Cerebellar nuclear complex (tissue), 1 donor: ENCODE data around the gene KCNJ4.

Source experiments
- DNase-seq, 2 experiments: peaks; one replicate each; lab custom pipeline; 2025; lab: John Stamatoyannopoulos, UW

Gene KCNJ4

DNA sequence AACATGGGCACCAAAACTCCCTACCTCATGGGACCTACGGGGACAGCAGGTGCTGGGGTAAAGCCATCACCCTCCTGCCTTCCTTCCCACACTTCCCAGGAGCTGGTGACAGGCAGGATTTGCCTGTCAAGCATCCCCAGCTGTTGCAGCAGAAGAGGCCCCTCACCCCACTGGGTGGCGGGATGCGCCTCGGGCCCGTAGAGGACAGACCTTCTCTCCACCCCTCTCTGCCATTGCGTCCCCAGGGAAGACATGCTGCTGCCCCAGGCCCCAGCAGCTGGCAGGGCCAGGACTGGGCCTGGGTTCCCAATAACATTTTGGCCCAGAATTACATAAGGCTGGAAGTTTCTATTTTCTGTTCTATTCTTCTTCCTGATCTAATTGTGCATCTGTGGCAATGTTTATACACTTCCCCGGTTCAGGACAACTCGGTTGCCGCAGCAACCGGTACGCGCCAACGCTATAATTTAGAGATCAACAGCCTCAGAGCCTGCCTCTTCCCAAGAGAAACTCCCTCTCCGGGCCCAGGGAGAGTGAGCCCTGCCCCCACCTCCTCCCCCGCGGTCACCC is 25.4 kb downstream of the KCNJ4 start:
- DNase-seq, result no peak

DNA sequence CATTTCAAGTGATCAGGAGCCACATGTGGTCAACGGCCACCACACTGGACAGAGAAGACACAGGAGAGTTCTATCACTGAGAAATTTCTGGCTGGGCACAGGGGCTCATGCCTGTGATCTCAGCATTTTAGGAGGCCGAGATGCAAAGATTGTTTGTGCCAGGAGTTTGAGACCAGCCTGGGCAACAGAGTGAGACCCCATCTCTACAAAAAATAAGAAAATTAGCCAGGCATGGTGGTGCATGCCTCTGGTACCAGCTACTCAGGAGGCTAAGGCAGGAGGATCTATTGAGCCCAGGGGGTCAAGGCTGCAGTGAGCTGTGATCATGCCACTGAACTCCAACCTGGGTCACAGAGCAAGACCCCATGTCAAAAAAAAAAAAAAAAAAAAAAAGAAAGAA is 26.3 kb downstream of the KCNJ4 start:
- no peak for DNase-seq

DNA sequence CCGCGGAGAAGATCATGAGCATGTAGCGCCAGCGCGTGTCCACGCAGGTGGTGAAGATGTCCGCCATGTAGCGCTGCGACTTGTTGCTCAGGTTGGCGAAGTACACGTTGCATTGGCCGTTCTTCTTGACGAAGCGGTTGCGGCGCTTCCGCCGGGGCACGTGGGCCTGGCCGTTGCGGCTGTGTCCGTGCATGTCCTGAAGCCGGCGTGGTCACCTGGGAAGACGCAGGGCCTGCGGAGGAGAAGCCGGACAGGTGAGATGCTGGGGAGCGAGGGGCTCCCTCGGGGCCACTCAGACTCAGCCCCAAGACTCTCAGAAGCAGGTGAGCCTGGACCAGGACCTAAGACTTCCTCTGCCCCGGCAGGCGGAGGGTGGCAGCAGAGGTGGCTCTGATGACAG is 27.1 kb downstream of the KCNJ4 start:
- DNase-seq, result no peak

DNA sequence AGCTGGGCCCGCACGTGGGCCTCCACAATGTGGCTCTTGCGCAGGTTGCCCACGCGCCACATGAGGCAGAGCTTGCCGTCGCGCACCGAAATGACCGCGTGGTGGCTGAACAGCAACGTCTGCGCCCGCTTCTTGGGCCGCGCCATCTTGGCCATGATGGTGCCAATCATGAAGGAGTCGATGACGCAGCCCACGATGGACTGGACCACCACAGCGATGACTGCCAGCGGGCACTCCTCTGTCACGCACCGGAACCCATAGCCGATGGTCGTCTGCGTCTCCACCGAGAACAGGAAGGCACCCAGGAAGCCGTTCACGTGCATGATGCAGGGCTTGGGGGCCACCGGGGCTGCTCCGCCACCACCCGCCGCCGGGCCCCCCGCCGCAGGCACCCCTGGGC is 27.5 kb downstream of the KCNJ4 start:
- DNase-seq, result no peak

DNA sequence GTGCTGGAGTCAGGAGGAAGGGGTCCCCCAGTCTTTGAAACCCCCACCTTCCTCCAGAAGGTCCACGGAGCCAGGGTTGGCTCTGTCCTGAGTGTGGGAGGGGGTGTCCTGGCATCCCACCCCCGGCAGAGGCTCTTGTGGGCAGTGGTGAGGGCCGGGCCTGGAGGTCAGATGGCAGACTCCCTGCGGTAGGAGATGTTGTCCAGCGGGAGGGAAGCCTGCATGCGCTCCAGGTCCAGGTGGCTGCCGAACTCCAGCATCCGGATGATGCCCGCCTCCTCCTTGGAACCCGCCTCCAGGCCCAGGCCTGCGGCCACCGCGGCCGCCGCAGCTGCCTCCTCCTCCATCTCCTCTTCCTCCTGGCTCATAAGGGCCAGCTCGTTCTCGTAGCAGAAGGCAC is 28.4 kb downstream of the KCNJ4 start:
- DNase-seq, result no peak

GRCh38 chr22:38424525-38425080 is 30.4 kb downstream of the KCNJ4 start:
- no peak for DNase-seq

GRCh38 chr22:38423512-38424503 is 31.2 kb downstream of the KCNJ4 start:
- no peak for DNase-seq

- DNase-seq, result no peak
Observed at GRCh38 chr22:38422611-38423511, 32.1 kb downstream of the KCNJ4 start.

- DNase-seq, result no peak
Observed at GRCh38 chr22:38420734-38421133, 34.3 kb downstream of the KCNJ4 start.

DNA sequence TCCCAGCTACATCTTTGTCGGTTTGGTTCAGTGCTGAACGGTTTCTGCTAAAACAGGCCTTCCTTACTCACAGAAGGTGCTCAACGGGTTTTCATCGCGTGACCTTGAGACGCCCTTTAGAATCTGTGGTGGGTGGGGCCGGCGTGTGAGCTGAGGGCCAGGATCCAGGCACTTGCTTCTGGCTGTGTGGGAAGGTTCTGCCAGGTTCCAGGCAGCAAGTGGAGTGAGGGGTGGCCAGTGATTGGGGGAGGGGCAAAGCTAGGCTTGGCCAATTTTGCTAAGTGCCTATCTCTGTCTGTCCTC is 35.2 kb downstream of the KCNJ4 start:
- DNase-seq, result no peak

- DNase-seq, result no peak
Observed at GRCh38 chr22:38419121-38419857, 35.7 kb downstream of the KCNJ4 start.

DNA sequence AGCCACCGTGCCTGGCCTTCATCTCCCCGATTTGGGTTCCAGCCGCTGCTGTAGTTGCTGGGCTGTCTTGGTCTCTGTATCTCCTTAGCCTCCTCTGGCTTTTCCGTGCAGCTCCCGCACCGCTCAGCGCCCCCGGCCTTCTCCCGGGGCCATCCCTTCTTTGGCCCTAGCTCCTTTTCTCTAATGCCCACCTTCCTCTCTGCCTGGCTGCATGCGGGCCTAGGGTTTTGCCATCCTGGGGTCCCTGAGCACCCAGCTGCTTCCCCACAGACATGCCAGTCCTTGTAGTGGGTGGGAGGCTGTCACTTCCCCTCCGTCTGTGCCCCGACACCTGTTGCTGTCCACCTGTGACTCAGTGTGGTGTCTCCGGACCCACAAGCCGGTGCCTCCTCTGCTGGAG is 36.4 kb downstream of the KCNJ4 start:
- DNase-seq, result no peak

- DNase-seq, result no peak
Observed at GRCh38 chr22:38417252-38418060, 37.5 kb downstream of the KCNJ4 start.

DNA sequence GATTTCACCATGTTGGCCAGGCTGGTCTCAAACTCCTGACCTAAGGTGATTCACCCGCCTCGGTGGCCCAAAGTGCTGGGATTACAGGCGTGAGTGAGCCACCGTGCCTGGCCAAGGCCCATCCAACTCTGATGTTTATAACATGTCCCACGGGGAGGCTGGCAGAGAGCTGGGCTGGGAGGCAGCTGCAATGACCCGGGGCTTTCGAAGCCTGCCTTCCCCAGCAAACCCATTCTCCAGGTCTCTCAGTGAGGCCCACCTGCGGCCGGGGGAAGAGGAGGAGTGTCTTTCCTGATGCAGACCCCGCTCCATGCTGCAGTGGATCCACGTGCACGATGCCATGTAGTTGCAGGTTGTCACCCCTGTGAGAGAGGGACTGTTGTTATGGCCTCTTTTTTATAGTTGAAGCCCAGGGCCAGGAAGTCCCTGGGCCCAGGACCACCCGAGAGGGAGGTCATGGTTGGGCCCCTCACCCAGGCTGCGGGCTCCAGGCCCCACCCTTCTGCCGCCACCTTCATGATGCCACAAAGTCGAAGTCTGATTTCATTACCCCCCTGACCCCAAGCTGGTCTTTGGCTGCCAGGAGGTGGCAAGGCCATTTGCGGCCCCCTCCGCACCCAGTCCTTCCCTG is 38.3 kb downstream of the KCNJ4 start:
- DNase-seq, result no peak

DNA sequence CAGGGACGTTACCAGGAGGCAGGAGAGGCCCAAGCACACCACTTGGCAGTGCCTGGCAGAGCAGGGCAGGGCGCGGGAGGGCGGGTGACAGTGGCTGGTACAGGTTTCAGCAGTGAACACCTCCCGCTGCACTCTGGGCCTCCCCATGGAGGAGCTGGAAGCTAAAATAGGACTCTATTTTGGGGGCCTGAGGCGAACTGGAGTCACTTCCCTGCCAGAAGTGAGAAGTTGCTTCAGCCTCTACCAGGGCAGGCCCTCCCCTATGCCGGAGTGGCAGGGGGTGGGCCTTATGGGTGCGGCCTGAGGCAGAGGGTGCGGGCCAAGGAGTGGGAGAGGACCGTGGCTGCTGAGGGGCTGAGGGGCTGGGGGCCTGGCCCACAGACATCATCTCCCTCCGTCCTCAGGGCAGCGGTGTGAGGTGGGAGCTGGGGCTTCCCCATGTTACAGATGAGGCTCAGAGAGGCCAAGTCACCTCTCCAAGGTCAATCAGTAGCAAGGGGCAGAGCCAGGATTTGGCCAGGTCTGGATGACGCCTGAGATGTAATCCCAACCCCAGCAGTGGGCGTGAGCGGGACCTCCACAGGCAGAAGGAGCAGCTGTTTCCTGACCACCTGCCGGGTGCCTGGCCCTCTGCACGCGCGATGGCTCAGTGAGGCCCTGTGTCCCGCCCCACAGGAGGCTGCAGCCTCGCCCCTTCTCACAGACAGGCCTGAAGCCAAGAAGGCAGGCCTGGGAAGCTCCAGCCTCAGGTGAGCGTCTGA is 39.3 kb downstream of the KCNJ4 start:
- DNase-seq, result no peak

DNA sequence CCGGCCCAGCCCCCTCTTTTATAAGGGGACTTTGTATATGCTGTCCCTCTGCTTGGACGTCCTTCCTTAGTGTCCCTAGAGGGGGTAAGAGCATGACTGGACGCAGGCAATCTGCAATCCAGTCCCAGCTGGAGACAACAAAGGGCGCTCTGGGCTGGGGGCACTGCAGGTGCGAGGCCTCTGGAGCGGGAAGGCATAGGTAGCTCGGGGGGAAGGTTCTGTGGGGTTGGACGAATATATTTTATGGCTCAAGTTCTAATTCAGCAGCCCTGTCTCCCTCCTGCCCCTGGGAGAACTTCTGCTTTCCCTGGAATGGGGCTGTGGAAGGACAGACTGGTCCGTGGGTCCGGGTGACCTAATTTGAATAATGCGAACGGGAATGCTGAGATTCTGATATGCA is 40.0 kb downstream of the KCNJ4 start:
- DNase-seq, result no peak

- no peak for DNase-seq
Observed at GRCh38 chr22:38414009-38414395, 41.0 kb downstream of the KCNJ4 start.

DNA sequence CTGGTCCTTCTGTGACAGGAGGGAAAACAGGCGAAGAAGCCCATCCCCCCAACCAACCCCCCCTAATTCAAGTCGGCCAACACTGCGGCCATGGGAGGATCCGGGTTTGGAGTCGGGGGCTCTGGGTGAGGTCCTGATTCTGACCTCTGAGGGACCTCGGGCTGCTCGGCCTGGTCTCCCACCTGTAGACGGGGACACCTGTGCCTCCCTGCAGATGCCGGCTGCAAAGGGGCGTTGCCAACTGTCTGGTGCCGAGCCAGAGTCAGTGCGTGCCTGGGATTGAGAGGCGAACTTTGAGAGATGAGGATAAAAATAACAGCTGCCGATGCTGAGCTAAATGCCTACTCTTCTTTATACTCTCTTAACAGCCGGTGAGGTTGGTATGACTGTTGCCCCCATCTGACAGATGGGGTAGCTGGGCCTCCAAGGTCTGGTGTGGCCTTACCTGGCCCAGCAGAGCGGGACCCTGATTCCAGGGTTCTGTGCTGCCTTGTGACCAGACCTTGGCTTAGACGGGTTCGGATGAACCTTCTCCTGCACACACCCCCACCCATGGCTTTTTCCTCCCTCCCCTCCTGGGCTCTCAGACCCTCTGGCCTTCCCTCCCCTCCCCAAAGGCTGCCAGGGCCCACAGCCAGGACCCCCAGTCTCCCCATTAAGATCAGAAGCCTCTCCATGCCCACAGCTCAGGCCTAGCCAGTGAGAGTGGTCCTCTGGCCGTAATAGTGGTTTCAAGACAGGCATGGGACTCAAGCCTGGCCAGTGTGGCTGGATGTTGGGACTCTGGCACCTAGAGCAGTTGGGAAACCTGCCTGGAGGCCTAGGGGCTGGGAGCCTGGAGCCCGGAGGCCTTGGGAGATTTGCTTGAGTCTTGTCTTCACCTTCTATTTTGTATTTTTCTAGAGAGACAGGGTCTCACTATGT is 41.7 kb downstream of the KCNJ4 start:
- DNase-seq, result no peak
